Heart right ventricle (tissue), 16 donors: ENCODE measurements around the gene KIF16B. TPM values are rescaled to one million over a fixed set of nuclear protein-coding genes. Genes with fewer than 3 reads are reported as not detected.

Experiments
- ATAC-seq, 8 donors: fragments of 200-7000 bp; cut with Tn5 transposase; one replicate each; pipeline ENCODE4 v1.9.1; 2020; ENCODE audit warnings: mild to moderate bottlenecking in 8 of 8, moderate library complexity in 8 of 8, moderate number of reproducible peaks in 1 of 8
- DNase-seq, 2 donors: peaks; one replicate each; pipeline ENCODE4 v3.0.0-alpha.2; 2020
- H3K27ac ChIP-seq, 10 donors: fragments of 200-600 bp; sonication (generic) in 2 of 10; one replicate each; pipeline versions ENCODE4 v1.5.0 to v1.8.0; 2020 to 2022; ENCODE audit warnings: mild to moderate bottlenecking in 3 of 10
- H3K27me3 ChIP-seq, 7 donors: fragments of 200-600 bp; one replicate each; pipeline ENCODE4 v1.8.0; 2021 to 2022; ENCODE audit warnings: mild to moderate bottlenecking in 2 of 7
- H3K36me3 ChIP-seq, 9 donors: fragments of 200-600 bp; sonication (generic) in 1 of 9; one replicate each; pipeline versions ENCODE4 v1.5.0 to v1.8.0; 2020 to 2022; ENCODE audit warnings: mild to moderate bottlenecking in 2 of 9
- H3K4me1 ChIP-seq, 9 donors: fragments of 200-600 bp; sonication (generic) in 1 of 9; one replicate each; pipeline versions ENCODE4 v1.5.0 to v1.8.0; 2020 to 2022; ENCODE audit warnings: mild to moderate bottlenecking in 4 of 9
- H3K4me3 ChIP-seq, 10 donors: fragments of 200-600 bp; sonication (generic) in 2 of 10; one replicate each; pipeline versions ENCODE4 v1.5.0 to v1.8.0; 2020 to 2022; ENCODE audit warnings: mild to moderate bottlenecking in 7 of 10, moderate library complexity in 2 of 10
- H3K9me3 ChIP-seq, 11 donors: fragments of 200-600 bp in 10 of 11; sonication (generic) in 2 of 11; one replicate each; pipeline versions ENCODE4 v1.5.0 to v1.8.0; 2013 to 2022; ENCODE audit warnings: mild to moderate bottlenecking in 2 of 11, control low read depth in 1 of 11, moderate library complexity in 1 of 11
- CTCF ChIP-seq, 9 donors: fragments of 200-600 bp; sonication (generic) in 2 of 9; IDR thresholded peaks; one replicate each; pipeline versions ENCODE4 v1.5.0 to v1.8.0; 2021 to 2022; ENCODE audit warnings: antibody characterized with exemption in 9 of 9, mild to moderate bottlenecking in 5 of 9, moderate library complexity in 1 of 9
- WGBS, 2 donors: extraction: QIAGEN DNeasy Blood & Tissue Kit; methylation state at CpG; one replicate each; pipeline ENCODE4 v1.1.7; 2013; ENCODE audit warnings: inconsistent platforms in 1 of 2; 5-methylcytosine and 5-hydroxymethylcytosine counted together
- intact Hi-C, 10 donors: fragments of 100-400 bp; cut with DNase I; formaldehyde crosslinking; loops; one replicate each; pipeline versions ENCODE4 v1.11.1 to v1.14.2; 2022
- polyA plus RNA-seq, 2 donors: library from polyadenylated mRNA; stranded (reverse); fragments of 200-250 nt; gene quantifications; one replicate each; pipeline ENCODE4 v1.2.3, GENCODE V29; 2013
- total RNA-seq, 10 donors: library from RNA; stranded (reverse); fragmentation: NEBNext Ultra II Directional in 3 of 10; extraction: Animal tissue kit (Norgen Biotek cat#: 25700) in 3 of 10; gene quantifications; one replicate each; pipeline versions ENCODE4 v1.2.1 to v1.2.4, GENCODE V29; 2021 to 2023
- donor health status: Arrhythmogenic right ventricular cardiomyopathy.
- donor health status: ischemic (EF 13 %, LVEDD 7.1; RV severe dilation, severe dysfunction).
- donor health status: healthy with polysubstance abuse.
- donor health status: DM: no; HTN: yes; CAD: no.
- donor health status: DM: no; HTN: no; CAD: no.
- donor health status: ischemic (EF 25% LVEDD 6.9; RV normal size, moderate dysfunction).
- donor health status: ischemic (EF 25% LVEDD 5.7; RV mildly dilated, moderate dysfunction).
- donor health status: healthy.
- donor health status: DM: yes; HTN: yes; CAD: no.
- donor health status: Ischemic cardiomyopathy.
- donor health status: ischemic (EF 35%, LVEDD 5.7; RV mildly dilated, moderate dysfunction).
- donor health status: nonischemic (EF 11% LVEDD 7.7; RV severe dilation, severe dysfunction).
- donor health status: DM: yes; HTN: yes; CAD: no.
- donor health status: PGD.
- donor health status: ischemic (EF 29% LVEDD 5.4; RV normal size, mild dysfunction).
- donor health status: nonischemic (EF 23%, LVEDD 6.1; RV moderate dilation, normal function).

KIF16B gene
- total and polyA plus RNA-seq, 12 donors, result 9.7 to 22.5 (median 17.9) TPM

- peak overlapping the region in 2 of 10 donors; percentile 10 to 36 for H3K27ac ChIP-seq
- H3K4me1 ChIP-seq, result peaks cover 0 to 30% (median 7%) of the 10 kb centered on the region in 9 donors
- ATAC-seq (peak in 1 of 8 donors; percentile 34), DNase-seq (no peak)
- no peak overlapping the region for H3K4me3 ChIP-seq
- WGBS, 2 donors, result 85 to 87% methylated on average over 5 of the region's 5 CpGs
- intact Hi-C loops, result no loop called here
- H3K36me3 ChIP-seq, result no peaks in the 10 kb centered on the region
- peaks cover 0 to 5% (median 0%) of the 10 kb centered on the region in 11 donors for H3K9me3 ChIP-seq
- TF ChIP-seq CTCF (IDR thresholded peaks at IDR 0.05), result no peak
- H3K27me3 ChIP-seq, result no peaks in the 10 kb centered on the region
Measured at GRCh38 chr20:16552015-16552414, 21.2 kb downstream of the KIF16B start.

GRCh38 chr20:16551607-16552006 lies 21.6 kb downstream of the KIF16B start:
- 88 to 91% methylated on average over 5 of the region's 5 CpGs for WGBS, 2 donors
- no peak for ATAC-seq
- no peaks in the 10 kb centered on the region for H3K36me3 ChIP-seq

GRCh38 chr20:16548068-16548672 lies 25.1 kb downstream of the KIF16B start:
- intact Hi-C loops, result no loop called here
- no peak overlapping the region for H3K27ac ChIP-seq
- no peaks in the 10 kb centered on the region for H3K27me3 ChIP-seq
- peaks cover 0 to 14% (median 0%) of the 10 kb centered on the region in 9 donors for H3K4me1 ChIP-seq
- WGBS, 2 donors, result 89 to 91% methylated on average over 12 of the region's 12 CpGs
- H3K4me3 ChIP-seq, result no peak overlapping the region
- peaks cover 0 to 5% (median 0%) of the 10 kb centered on the region in 11 donors for H3K9me3 ChIP-seq
- TF ChIP-seq CTCF (IDR thresholded peaks at IDR 0.05), result no peak
- ATAC-seq (no peak), DNase-seq (no peak)
- no peaks in the 10 kb centered on the region for H3K36me3 ChIP-seq

More at GRCh38 chr20:16551607-16552006, 21.6 kb downstream of the KIF16B start:
- H3K4me3 ChIP-seq, result no peak overlapping the region
- intact Hi-C loops, result no loop called here
- H3K27me3 ChIP-seq, result no peaks in the 10 kb centered on the region
- H3K4me1 ChIP-seq, result peaks cover 0 to 28% (median 7%) of the 10 kb centered on the region in 9 donors
- no peak for TF ChIP-seq CTCF (IDR thresholded peaks at IDR 0.05)
- H3K9me3 ChIP-seq, result peaks cover 0 to 5% (median 0%) of the 10 kb centered on the region in 11 donors
- no peak for DNase-seq
- H3K27ac ChIP-seq, result no peak overlapping the region

GRCh38 chr20:16544949-16545348 lies 28.3 kb downstream of the KIF16B start:
- ATAC-seq (no peak), DNase-seq (no peak)
- Histone ChIP-seq H3K4me3 (no peak overlapping the region), H3K9me3 (no peaks in the 10 kb centered on the region), H3K27ac (no peak overlapping the region), H3K4me1 (peaks cover 0 to 27% (median 15%) of the 10 kb centered on the region in 9 donors), H3K27me3 (no peaks in the 10 kb centered on the region), H3K36me3 (no peaks in the 10 kb centered on the region)
- 67 to 71% methylated on average over 4 of the region's 4 CpGs for WGBS, 2 donors
- intact Hi-C loops, result loop anchor here in 1 of 10 donors (5.0 kb wide), 1 partner anchor 32 kb away; no protein-coding TSS in a partner anchor
- TF ChIP-seq CTCF (IDR thresholded peaks at IDR 0.05), result no peak
